IPS DF 6.9 (cell line): ENCODE results near the gene SRXN1.

Experiments used
- DNase-seq: peaks from one replicate; pipeline ENCODE4 v3.0.0-alpha.2; 2013; ENCODE audit warnings: low read depth, low spot score
- H3K27ac ChIP-seq: one replicate; pipeline ENCODE4 v1.5.1; 2013; ENCODE audit warnings: low read length, control low read depth
- H3K27me3 ChIP-seq: 2 replicates; pipeline ENCODE4 v1.6.1; 2013; ENCODE audit warnings: mild to moderate bottlenecking, low read length; ENCODE audit not compliant: control insufficient read depth, insufficient read depth
- H3K36me3 ChIP-seq: 2 replicates; pipeline ENCODE4 v1.6.1; 2013; ENCODE audit warnings: low read length; ENCODE audit not compliant: control insufficient read depth, insufficient read depth
- H3K4me1 ChIP-seq: 2 replicates; pipeline ENCODE4 v1.6.1; 2013; ENCODE audit warnings: low read length; ENCODE audit not compliant: control insufficient read depth, insufficient read depth
- H3K4me3 ChIP-seq: 2 replicates; pipeline ENCODE4 v1.5.1; 2013; ENCODE audit warnings: mild to moderate bottlenecking, low read length
- H3K9me3 ChIP-seq: 2 replicates; pipeline ENCODE4 v1.6.1; 2013; ENCODE audit warnings: low read length, inconsistent platforms; ENCODE audit not compliant: control insufficient read depth, insufficient read depth
- WGBS: extraction: QIAGEN DNeasy Blood & Tissue Kit; methylation state at CpG from one replicate; pipeline ENCODE4 v1.1.7; 2013; ENCODE audit warnings: mixed read lengths, missing lambda C conversion rate; ENCODE audit not compliant: insufficient read length, insufficient coverage; 5-methylcytosine and 5-hydroxymethylcytosine counted together

SRXN1 gene

DNA sequence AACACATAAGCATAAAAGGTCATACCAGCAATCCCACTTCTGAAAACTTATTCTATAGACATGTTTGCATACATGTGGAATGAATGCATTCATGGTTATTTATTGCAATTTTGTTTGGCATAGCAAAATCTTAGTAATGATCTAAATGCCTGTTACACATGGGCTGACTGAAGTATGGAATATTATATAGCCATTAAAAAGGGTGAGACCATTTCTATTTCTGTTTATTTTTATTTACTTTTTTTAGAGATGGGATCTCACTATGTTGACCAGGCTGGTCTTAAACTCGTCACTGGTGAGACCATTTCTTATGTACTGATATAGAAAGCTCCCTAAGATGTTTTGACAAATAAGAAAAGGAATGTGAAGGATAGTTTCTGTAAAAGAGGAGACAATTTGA lies 36.9 kb upstream of the SRXN1 start:
- H3K4me3 ChIP-seq = no peak overlapping the region
- no peak for DNase-seq
- H3K9me3 ChIP-seq = no peaks in the 10 kb centered on the region
- no peaks in the 10 kb centered on the region for H3K36me3 ChIP-seq
- WGBS = no CpG with 5 or more reads among the region's 1 CpG
- no peak overlapping the region for H3K27ac ChIP-seq
- H3K4me1 ChIP-seq = 0 out of 2 replicates have a peak, but pooled peaks cover 1% of the 10 kb centered on the region
- no peaks in the 10 kb centered on the region for H3K27me3 ChIP-seq

GRCh38 chr20:689348-689747 lies 36.3 kb upstream of the SRXN1 start:
- no peak for DNase-seq
- H3K9me3 ChIP-seq = no peaks in the 10 kb centered on the region
- H3K4me1 ChIP-seq = 0 out of 2 replicates have a peak, but pooled peaks cover 1% of the 10 kb centered on the region
- no CpG with 5 or more reads among the region's 6 CpGs for WGBS
- no peaks in the 10 kb centered on the region for H3K27me3 ChIP-seq
- H3K27ac ChIP-seq = no peak overlapping the region
- no peaks in the 10 kb centered on the region for H3K36me3 ChIP-seq
- H3K4me3 ChIP-seq = no peak overlapping the region

DNA sequence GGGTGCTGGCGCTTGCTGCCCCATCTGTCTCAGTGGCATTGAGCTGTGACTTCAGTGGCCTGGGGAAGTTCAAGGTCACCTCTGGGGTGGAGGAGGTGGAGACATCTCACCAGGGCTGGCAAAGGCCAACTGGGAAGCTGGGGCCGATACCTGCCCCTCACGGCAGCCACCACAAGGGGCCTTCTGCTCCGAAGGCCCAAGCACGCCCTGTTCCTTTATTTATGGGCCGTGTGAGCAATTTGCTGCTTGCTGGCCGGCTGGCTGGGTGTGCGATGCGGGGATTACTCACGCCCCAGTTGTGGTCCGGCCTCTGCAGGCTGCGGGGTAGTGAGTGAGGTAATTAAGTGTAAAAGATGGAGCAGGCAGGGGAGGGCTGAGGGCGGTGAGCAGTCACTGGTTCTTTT lies 35.8 kb upstream of the SRXN1 start:
- Histone ChIP-seq H3K9me3 (no peaks in the 10 kb centered on the region), H3K27me3 (no peaks in the 10 kb centered on the region), H3K4me1 (0 out of 2 replicates have a peak, but pooled peaks cover 1% of the 10 kb centered on the region), H3K27ac (no peak overlapping the region), H3K4me3 (no peak overlapping the region), H3K36me3 (no peaks in the 10 kb centered on the region)
- no peak for DNase-seq
- WGBS = no CpG with 5 or more reads among the region's 13 CpGs

- H3K27me3 ChIP-seq = no peaks in the 10 kb centered on the region
- no peak overlapping the region for H3K27ac ChIP-seq
- H3K36me3 ChIP-seq = no peaks in the 10 kb centered on the region
- no CpG with 5 or more reads among the region's 9 CpGs for WGBS
- DNase-seq = no peak
- no peaks in the 10 kb centered on the region for H3K9me3 ChIP-seq
- no peak overlapping the region for H3K4me3 ChIP-seq
- H3K4me1 ChIP-seq = 0 out of 2 replicates have a peak, but pooled peaks cover 1% of the 10 kb centered on the region
Measured at GRCh38 chr20:687468-688203, 34.6 kb upstream of the SRXN1 start.

GRCh38 chr20:684676-685319 lies 31.8 kb upstream of the SRXN1 start:
- WGBS = no CpG with 5 or more reads among the region's 4 CpGs
- no peaks in the 10 kb centered on the region for H3K27me3 ChIP-seq
- H3K4me1 ChIP-seq = 0 out of 2 replicates have a peak, but pooled peaks cover 1% of the 10 kb centered on the region

GRCh38 chr20:682123-682522 lies 29.1 kb upstream of the SRXN1 start:
- DNase-seq = no peak
- no peaks in the 10 kb centered on the region for H3K36me3 ChIP-seq
- no peaks in the 10 kb centered on the region for H3K4me1 ChIP-seq
- H3K27ac ChIP-seq = no peak overlapping the region
- no CpG with 5 or more reads among the region's 1 CpG for WGBS
- H3K4me3 ChIP-seq = no peak overlapping the region
- no peaks in the 10 kb centered on the region for H3K9me3 ChIP-seq
- no peaks in the 10 kb centered on the region for H3K27me3 ChIP-seq

More at GRCh38 chr20:684676-685319, 31.8 kb upstream of the SRXN1 start:
- no peak overlapping the region for H3K27ac ChIP-seq
- DNase-seq = no peak
- H3K9me3 ChIP-seq = no peaks in the 10 kb centered on the region
- H3K4me3 ChIP-seq = no peak overlapping the region
- no peaks in the 10 kb centered on the region for H3K36me3 ChIP-seq

- Histone ChIP-seq H3K9me3 (no peaks in the 10 kb centered on the region), H3K4me1 (peaks cover 3% of the 10 kb centered on the region; the same call in 1 of the 2 replicates), H3K27ac (no peak overlapping the region), H3K27me3 (peaks cover 3% of the 10 kb centered on the region; the same call in 1 of the 2 replicates), H3K36me3 (no peaks in the 10 kb centered on the region), H3K4me3 (no peak overlapping the region)
- no CpG with 5 or more reads among the region's 2 CpGs for WGBS
- no peak for DNase-seq
Measured at GRCh38 chr20:680638-681187, 27.7 kb upstream of the SRXN1 start.

- no CpG with 5 or more reads among the region's 5 CpGs for WGBS
- Histone ChIP-seq H3K36me3 (no peaks in the 10 kb centered on the region), H3K4me1 (peaks cover 3% of the 10 kb centered on the region; the same call in 1 of the 2 replicates), H3K4me3 (no peak overlapping the region), H3K27ac (no peak overlapping the region), H3K27me3 (peaks cover 3% of the 10 kb centered on the region; the same call in 1 of the 2 replicates), H3K9me3 (no peaks in the 10 kb centered on the region)
- no peak for DNase-seq
Measured at GRCh38 chr20:677957-678356, 25.0 kb upstream of the SRXN1 start.

GRCh38 chr20:676967-677366 lies 24.0 kb upstream of the SRXN1 start:
- Histone ChIP-seq H3K4me3 (no peak overlapping the region), H3K27me3 (peaks cover 3% of the 10 kb centered on the region; the same call in 1 of the 2 replicates), H3K4me1 (peaks cover 4% of the 10 kb centered on the region; the same call in 1 of the 2 replicates), H3K36me3 (no peaks in the 10 kb centered on the region), H3K27ac (no peak overlapping the region), H3K9me3 (no peaks in the 10 kb centered on the region)
- WGBS = no CpG with 5 or more reads among the region's 3 CpGs
- DNase-seq = no peak

DNA sequence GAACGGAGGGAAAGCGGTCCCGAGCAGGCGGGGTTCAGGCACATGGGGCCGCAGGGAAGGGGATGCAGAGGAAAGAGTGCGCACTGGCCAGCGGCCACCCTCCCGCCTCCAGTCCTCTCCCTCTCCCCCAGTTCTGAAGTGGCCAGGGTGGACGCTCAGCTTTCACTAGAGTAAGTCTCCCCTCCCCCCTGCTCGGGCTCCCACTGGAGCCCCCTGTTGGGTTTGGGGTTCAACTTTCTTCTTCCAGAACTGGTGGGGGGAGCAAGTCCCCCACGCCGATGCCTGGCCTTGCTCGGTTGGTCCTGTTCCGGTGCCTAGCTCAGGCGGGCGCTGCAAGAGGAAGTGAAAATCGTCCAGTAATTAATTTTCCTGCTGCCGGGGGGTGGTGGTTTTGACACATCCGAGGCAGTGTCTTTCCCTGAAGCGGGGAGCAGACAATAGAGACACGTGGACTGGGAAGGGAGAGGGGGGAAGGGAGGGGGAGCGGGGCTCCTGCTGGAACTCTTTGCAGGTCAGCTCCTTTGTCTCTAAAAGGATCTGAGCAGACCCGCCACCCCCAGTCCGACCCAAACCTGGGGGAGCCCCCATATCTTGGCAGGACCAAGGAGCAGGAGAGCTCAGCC lies 23.4 kb upstream of the SRXN1 start:
- peaks cover 4% of the 10 kb centered on the region; the same call in 1 of the 2 replicates for H3K4me1 ChIP-seq
- no peak for DNase-seq
- no peaks in the 10 kb centered on the region for H3K36me3 ChIP-seq
- no peak overlapping the region for H3K27ac ChIP-seq
- H3K27me3 ChIP-seq = peaks cover 3% of the 10 kb centered on the region; the same call in 1 of the 2 replicates
- H3K4me3 ChIP-seq = peak overlapping the region; percentile 25; the same call in 1 of the 2 replicates
- WGBS = no CpG with 5 or more reads among the region's 24 CpGs
- H3K9me3 ChIP-seq = no peaks in the 10 kb centered on the region
